WTC11 (cell line): ENCODE results near the gene CFAP99. TPM values are rescaled to one million over a fixed set of nuclear protein-coding genes. Genes with fewer than 3 reads are reported as not detected.

Experiments used
- ATAC-seq: fragments of 200-7000 bp; cut with Tn5 transposase; 2 replicates; pipeline ENCODE4 v1.10.0; 2021; ENCODE audit warnings: mild to moderate bottlenecking, moderate library complexity
- CTCF ChIA-PET: fragments of 300-600 bp; sonication (Branson Sonifier 250); formaldehyde crosslinking; loops from one replicate; lab custom pipeline; 2021; ENCODE audit warnings: antibody characterized with exemption; lab: Charles Lee
- POLR2A ChIA-PET: fragments of 350-600 bp; sonication (Branson Sonifier 250); formaldehyde crosslinking; loops from one replicate; lab custom pipeline; 2021; ENCODE audit warnings: antibody characterized with exemption; lab: Charles Lee
- DNase-seq: peaks from one replicate; pipeline ENCODE4 v3.0.0; 2021; ENCODE audit warnings: low spot score
- H3K27ac Mint-ChIP-seq: 2 replicates; pipeline ENCODE4 v1.8.0; 2021; ENCODE audit warnings: mixed read lengths
- H3K27me3 Mint-ChIP-seq: 2 replicates; pipeline ENCODE4 v1.8.0; 2021; ENCODE audit warnings: low read depth, mild to moderate bottlenecking, moderate library complexity, mixed read lengths
- H3K36me3 Mint-ChIP-seq: 2 replicates; pipeline ENCODE4 v1.8.0; 2021; ENCODE audit warnings: mixed read lengths
- H3K4me1 Mint-ChIP-seq: 2 replicates; pipeline ENCODE4 v1.8.0; 2022; ENCODE audit warnings: mixed read lengths
- H3K4me3 Mint-ChIP-seq: 2 replicates; pipeline ENCODE4 v1.8.0; 2021; ENCODE audit warnings: mild to moderate bottlenecking, moderate library complexity, mixed read lengths
- H3K9me3 Mint-ChIP-seq: 2 replicates; pipeline ENCODE4 v1.8.0; 2021; ENCODE audit warnings: mixed read lengths
- AR ChIP-seq: fragments of 250-450 bp; sonication (Bioruptor Pico); IDR thresholded peaks from 2 replicates; pipeline ENCODE4 v1.9.0; 2021; ENCODE audit warnings: mild to moderate bottlenecking
- ARID4B ChIP-seq: sonication (generic); formaldehyde crosslinking; IDR thresholded peaks from 2 replicates; pipeline ENCODE4 v1.8.0; 2023; ENCODE audit warnings: missing genetic modification reagents, mild to moderate bottlenecking, borderline replicate concordance
- CREM ChIP-seq: sonication (generic); formaldehyde crosslinking; IDR thresholded peaks from 2 replicates; pipeline ENCODE4 v1.8.1; 2022; ENCODE audit warnings: mild to moderate bottlenecking, missing genetic modification reagents, moderate library complexity
- FOXP1 ChIP-seq: sonication (generic); formaldehyde crosslinking; IDR thresholded peaks from 2 replicates; pipeline ENCODE4 v1.8.0; 2022; ENCODE audit warnings: missing genetic modification reagents, mild to moderate bottlenecking, moderate library complexity, borderline replicate concordance
- HMGXB4 ChIP-seq: sonication (generic); formaldehyde crosslinking; IDR thresholded peaks from 2 replicates; pipeline ENCODE4 v1.8.1; 2023; ENCODE audit warnings: mild to moderate bottlenecking, moderate library complexity, missing genetic modification reagents
- MYBL2 ChIP-seq: sonication (generic); formaldehyde crosslinking; IDR thresholded peaks from 2 replicates; pipeline ENCODE4 v1.8.1; 2023; ENCODE audit warnings: mild to moderate bottlenecking, moderate library complexity, missing genetic modification reagents
- NR3C1 ChIP-seq: sonication (generic); formaldehyde crosslinking; conservative IDR thresholded peaks from 2 replicates; pipeline ENCODE4 v1.8.1; 2023; ENCODE audit warnings: low read depth, mild to moderate bottlenecking, missing genetic modification reagents
- PRDM15 ChIP-seq: sonication (generic); formaldehyde crosslinking; IDR thresholded peaks from 2 replicates; pipeline ENCODE4 v1.8.0; 2022; ENCODE audit warnings: missing genetic modification reagents
- SOX15 ChIP-seq: fragments of 250-450 bp; sonication (Bioruptor Pico); IDR thresholded peaks from 2 replicates; pipeline ENCODE4 v1.9.0; 2021; ENCODE audit warnings: mild to moderate bottlenecking
- ZBTB21 ChIP-seq: sonication (generic); formaldehyde crosslinking; IDR thresholded peaks from 2 replicates; pipeline ENCODE4 v1.8.1; 2023; ENCODE audit warnings: mild to moderate bottlenecking, missing genetic modification reagents, borderline replicate concordance
- ZNF263 ChIP-seq: sonication (generic); formaldehyde crosslinking; IDR thresholded peaks from 2 replicates; pipeline ENCODE4 v1.8.1; 2022; ENCODE audit warnings: low read depth, mild to moderate bottlenecking, moderate library complexity, missing genetic modification reagents
- ZNF396 ChIP-seq: fragments of 250-450 bp; sonication (Bioruptor Pico); IDR thresholded peaks from 2 replicates; pipeline ENCODE4 v1.8.0; 2021; ENCODE audit warnings: mild to moderate bottlenecking, moderate library complexity, borderline replicate concordance
- ZNF423 ChIP-seq: fragments of 250-450 bp; sonication (Bioruptor Pico); IDR thresholded peaks from 2 replicates; pipeline ENCODE4 v2.1.2; 2022; ENCODE audit warnings: mild to moderate bottlenecking, moderate library complexity
- total RNA-seq: library from RNA; stranded (reverse); gene quantifications from 3 replicates; pipeline ENCODE4 v1.2.3, GENCODE V29; 2021

Gene CFAP99
- total RNA-seq, 1 experiment from 2014 or later, result not detected

GRCh38 chr4:2417226-2417764 lies 1.5 kb upstream of the CFAP99 start:
- DNase-seq, result no peak
- CTCF ChIA-PET, result no interaction called here
- H3K27ac Mint-ChIP-seq, result no peak overlapping the region
- TF ChIP-seq SOX15 (CRISPR knock-in tag) (no peak), ZBTB21 (CRISPR knock-in tag) (no peak), AR (CRISPR knock-in tag) (no peak), ZNF423 (peak; percentile 51), HMGXB4 (CRISPR knock-in tag) (peak; percentile 47; the same call in 1 of the 2 replicates), PRDM15 (peak; percentile 39; the same call in 1 of the 2 replicates), ZNF396 (CRISPR knock-in tag) (no peak)
- TF ChIP-seq, all 79 proteins: peak for 3
- H3K27me3 Mint-ChIP-seq, result peaks cover 78% of the 10 kb centered on the region
- ATAC-seq, result no peak
- H3K36me3 Mint-ChIP-seq, result no peaks in the 10 kb centered on the region
- H3K9me3 Mint-ChIP-seq, result no peaks in the 10 kb centered on the region
- peak overlapping the region; percentile 86 for H3K4me3 Mint-ChIP-seq
- peaks cover 50% of the 10 kb centered on the region for H3K4me1 Mint-ChIP-seq
- POLR2A ChIA-PET, result no interaction called here

- TF ChIP-seq CREM (CRISPR knock-in tag) (0 out of 2 replicates have a peak, but pooled peaks have one; percentile 8), FOXP1 (0 out of 2 replicates have a peak, but pooled peaks have one; percentile 9), PRDM15 (0 out of 2 replicates have a peak, but pooled peaks have one; percentile 0), ZNF263 (CRISPR knock-in tag) (no peak), ARID4B (CRISPR knock-in tag) (0 out of 2 replicates have a peak, but pooled peaks have one; percentile 41), NR3C1 (CRISPR knock-in tag) (no peak), MYBL2 (0 out of 2 replicates have a peak, but pooled peaks have one; percentile 15)
- DNase-seq (no peak), ATAC-seq (peak; percentile 10; the same call in 1 of the 2 replicates)
- peaks cover 50% of the 10 kb centered on the region for H3K4me1 Mint-ChIP-seq
- peak within 1 kb of the TSS; percentile 86 for H3K4me3 Mint-ChIP-seq
- H3K27me3 Mint-ChIP-seq, result peaks cover 83% of the 10 kb centered on the region
- H3K9me3 Mint-ChIP-seq, result no peaks in the 10 kb centered on the region
- no peaks in the 10 kb centered on the region for H3K36me3 Mint-ChIP-seq
- no peak within 1 kb of the TSS for H3K27ac Mint-ChIP-seq
- CTCF ChIA-PET, result interaction anchor here (0.9 to 1.7 kb wide), 14 partner anchors 11 to 198 kb away, joined by 3 to 24 read pairs (median 6); partner anchors contain the start of gene RNF4
- POLR2A ChIA-PET, result no interaction called here
Measured at GRCh38 chr4:2417765-2418649, 748 bp upstream of the CFAP99 start, which contains the start of gene ZFYVE28. Gene ZFYVE28, minus strand, starts transcription at chr4:2418645. Its CDS starts 322 bp downstream, at chr4:2418323.
